GM12892 (cell line): ENCODE data around the gene CIITA.

Experiments
- POLR2A ChIP-seq: IDR thresholded peaks from 2 replicates; pipeline ENCODE4 v1.6.1; 2011; ENCODE audit warnings: low read depth, low read length, control low read depth
- POLR2AphosphoS5 ChIP-seq: IDR thresholded peaks from 2 replicates; pipeline ENCODE4 v1.6.1; 2011; ENCODE audit warnings: low read depth, low read length, control low read depth
- TAF1 ChIP-seq: IDR thresholded peaks from 2 replicates; pipeline ENCODE4 v1.6.1; 2011; ENCODE audit warnings: low read depth, mild to moderate bottlenecking, control low read depth, low read length, borderline replicate concordance

- no peak for TF ChIP-seq POLR2AphosphoS5
- no peak for TF ChIP-seq POLR2A
- TF ChIP-seq TAF1: no peak
These were observed 39.5 kb downstream of the CIITA start for GRCh38 chr16:10916534-10916933.
